ENCODE measurements around the gene CHRNB2.

The CHRNB2 gene

GRCh38 chr1:154581766-154582165 is 14.2 kb downstream of the CHRNB2 start:
- no peak for DNase-seq (ENCODE audit: low spot score)

- DNase-seq (ENCODE audit: low spot score): no peak
Measured at GRCh38 chr1:154582885-154583284, 15.3 kb downstream of the CHRNB2 start.

- no peak for DNase-seq (ENCODE audit: low spot score)
Measured at GRCh38 chr1:154583773-154584172, 16.2 kb downstream of the CHRNB2 start.

GRCh38 chr1:154584267-154584994 is 16.9 kb downstream of the CHRNB2 start:
- DNase-seq (ENCODE audit: low spot score): no peak

- DNase-seq (ENCODE audit: low spot score): no peak
Measured at GRCh38 chr1:154586231-154586630, 18.7 kb downstream of the CHRNB2 start.

- DNase-seq (ENCODE audit: low spot score): no peak
Measured at GRCh38 chr1:154586641-154587040, 19.1 kb downstream of the CHRNB2 start.

- DNase-seq (ENCODE audit: low spot score): no peak
Measured at GRCh38 chr1:154589780-154590179, 22.2 kb downstream of the CHRNB2 start.

- DNase-seq (ENCODE audit: low spot score): no peak
Measured at GRCh38 chr1:154590756-154591155, 23.2 kb downstream of the CHRNB2 start.

GRCh38 chr1:154591206-154591605 is 23.6 kb downstream of the CHRNB2 start:
- no peak for DNase-seq (ENCODE audit: low spot score)

GRCh38 chr1:154593390-154593789 is 25.8 kb downstream of the CHRNB2 start:
- DNase-seq (ENCODE audit: low spot score): no peak

- DNase-seq (ENCODE audit: low spot score): no peak
Measured at GRCh38 chr1:154594811-154595210, 27.2 kb downstream of the CHRNB2 start.

- no peak for DNase-seq (ENCODE audit: low spot score)
Measured at GRCh38 chr1:154595621-154596020, 28.0 kb downstream of the CHRNB2 start.

- DNase-seq (ENCODE audit: low spot score): no peak
Measured at GRCh38 chr1:154598871-154599635, 31.5 kb downstream of the CHRNB2 start.

- no peak for DNase-seq (ENCODE audit: low spot score)
Measured at GRCh38 chr1:154599658-154600057, 32.1 kb downstream of the CHRNB2 start.

- no peak for DNase-seq (ENCODE audit: low spot score)
Measured at GRCh38 chr1:154603317-154603716, 35.7 kb downstream of the CHRNB2 start.

- DNase-seq (ENCODE audit: low spot score): no peak
Measured at GRCh38 chr1:154605534-154605933, 38.0 kb downstream of the CHRNB2 start.

GRCh38 chr1:154607106-154607608 is 39.6 kb downstream of the CHRNB2 start:
- DNase-seq (ENCODE audit: low spot score): no peak

- peak; percentile 85 for DNase-seq (ENCODE audit: low spot score)
Measured at GRCh38 chr1:154607609-154608396, 40.2 kb downstream of the CHRNB2 start, which contains the start of gene ADAR. TSS of gene ADAR (minus strand) at chr1:154608186. CDS start at chr1:154608006, 180 bp downstream.

- DNase-seq (ENCODE audit: low spot score): no peak
Measured at GRCh38 chr1:154608397-154609270, 41.1 kb downstream of the CHRNB2 start.

- no peak for DNase-seq (ENCODE audit: low spot score)
Measured at GRCh38 chr1:154609398-154610380, 42.1 kb downstream of the CHRNB2 start.

Measured in putamen (tissue), 1 donor.